RKO (cell line): ENCODE measurements around the gene PDE6A.

Experiments used
- DNase-seq: peaks from one replicate; pipeline ENCODE4 v3.0.0-alpha.2; 2016; ENCODE audit warnings: low spot score

PDE6A gene

GRCh38 chr5:149810856-149811255, 133.7 kb downstream of the PDE6A start:
- DNase-seq: no peak

- DNase-seq: no peak
Observed at GRCh38 chr5:149809931-149810691, 134.5 kb downstream of the PDE6A start.

- no peak for DNase-seq
Observed at GRCh38 chr5:149808264-149808982, 136.2 kb downstream of the PDE6A start.
